CD14-positive monocyte (primary cell): Measurements from ENCODE around the gene MAP6. TPM values are rescaled to one million over a fixed set of nuclear protein-coding genes. Genes with fewer than 3 reads are reported as not detected.
A peak's percentile ranks its signal among the peaks of the same experiment; 100 is the strongest.

Experiments used
- DNase-seq, 3 donors: peaks; one replicate each; pipeline ENCODE4 v3.0.0-alpha.2; 2011 to 2022
- H2AFZ ChIP-seq: 2 replicates; pipeline ENCODE4 v1.6.0; 2012; ENCODE audit warnings: mild to moderate bottlenecking, low read depth, low read length, inconsistent platforms; ENCODE audit not compliant: insufficient read depth, poor library complexity, severe bottlenecking
- H3K27ac ChIP-seq, 2 donors: 1 replicate in 1 of 2; 2 replicates in 1 of 2; pipeline ENCODE4 v1.5.1; 2012 to 2013; ENCODE audit warnings: low read length in 2 of 2, control low read depth in 1 of 2, inconsistent platforms in 1 of 2, low read depth in 1 of 2, mild to moderate bottlenecking in 1 of 2
- H3K27me3 ChIP-seq, 2 donors: one replicate each; pipeline versions ENCODE4 v1.6.0 to v1.6.1; 2011 to 2013; ENCODE audit warnings: low read length in 2 of 2; ENCODE audit not compliant: control insufficient read depth in 2 of 2, insufficient read depth in 2 of 2
- H3K36me3 ChIP-seq, 2 donors: replicated peaks in 1 of 2; 1 replicate in 1 of 2; 2 replicates in 1 of 2; pipeline versions ENCODE4 v1.5.1 to v1.6.1; 2012 to 2013; ENCODE audit warnings: low read length in 2 of 2, control low read depth in 1 of 2, inconsistent platforms in 1 of 2, mild to moderate bottlenecking in 1 of 2; ENCODE audit not compliant: insufficient read depth in 2 of 2, control insufficient read depth in 1 of 2
- H3K4me1 ChIP-seq, 2 donors: 1 replicate in 1 of 2; 2 replicates in 1 of 2; pipeline versions ENCODE4 v1.5.1 to v1.6.1; 2012 to 2013; ENCODE audit warnings: low read length in 2 of 2, control low read depth in 1 of 2, inconsistent platforms in 1 of 2, mild to moderate bottlenecking in 1 of 2, moderate library complexity in 1 of 2; ENCODE audit not compliant: insufficient read depth in 2 of 2, control insufficient read depth in 1 of 2
- H3K4me2 ChIP-seq: replicated peaks from 2 replicates; pipeline ENCODE3; 2012; ENCODE audit warnings: low read length, moderate library complexity, mild to moderate bottlenecking; ENCODE audit not compliant: poor library complexity, severe bottlenecking; ENCODE audit errors: extremely low read depth
- H3K4me3 ChIP-seq, 3 experiments: fragments of 200-600 bp in 1 of 3; sonication (generic) in 1 of 3; replicated peaks in 1 of 3; 1 replicate in 2 of 3; 2 replicates in 1 of 3; pipeline ENCODE4 v1.5.1; 2011 to 2013; ENCODE audit warnings: low read length in 3 of 3, mild to moderate bottlenecking in 3 of 3, control low read depth in 2 of 3, low read depth in 2 of 3, inconsistent platforms in 1 of 3, moderate library complexity in 1 of 3
- H3K79me2 ChIP-seq: 2 replicates; pipeline ENCODE4 v1.6.0; 2012; ENCODE audit warnings: mild to moderate bottlenecking, control low read depth, inconsistent platforms, low read length, moderate library complexity; ENCODE audit not compliant: insufficient read depth
- H3K9ac ChIP-seq: 2 replicates; pipeline ENCODE4 v1.6.0; 2017; ENCODE audit warnings: low read length, mild to moderate bottlenecking; ENCODE audit not compliant: insufficient read depth, poor library complexity, severe bottlenecking
- H3K9me3 ChIP-seq, 2 donors: replicated peaks in 1 of 2; 1 replicate in 1 of 2; 2 replicates in 1 of 2; pipeline versions ENCODE4 v1.5.1 to v1.6.1; 2012 to 2013; ENCODE audit warnings: low read length in 2 of 2, control low read depth in 1 of 2; ENCODE audit not compliant: control insufficient read depth in 1 of 2, insufficient read depth in 1 of 2
- H4K20me1 ChIP-seq: 2 replicates; pipeline ENCODE4 v1.6.0; 2012; ENCODE audit warnings: mild to moderate bottlenecking, low read length, control low read depth, moderate library complexity; ENCODE audit not compliant: insufficient read depth
- H3K27ac Mint-ChIP-seq, 7 donors: one replicate each; pipeline ENCODE4 v1.8.0; 2020; ENCODE audit warnings: mild to moderate bottlenecking in 7 of 7, mixed read lengths in 7 of 7, moderate library complexity in 6 of 7, inconsistent platforms in 2 of 7
- H3K27me3 Mint-ChIP-seq, 3 donors: one replicate each; pipeline ENCODE4 v1.8.0; 2021 to 2022; ENCODE audit warnings: low read depth in 3 of 3, mild to moderate bottlenecking in 3 of 3, mixed read lengths in 3 of 3, moderate library complexity in 3 of 3, inconsistent platforms in 1 of 3
- H3K36me3 Mint-ChIP-seq, 2 donors: one replicate each; pipeline ENCODE4 v1.8.0; 2020; ENCODE audit warnings: mixed read lengths in 2 of 2, inconsistent platforms in 1 of 2, mild to moderate bottlenecking in 1 of 2
- H3K4me1 Mint-ChIP-seq: one replicate; pipeline ENCODE4 v1.8.0; 2020; ENCODE audit warnings: mild to moderate bottlenecking, mixed read lengths
- H3K4me3 Mint-ChIP-seq, 2 donors: one replicate each; pipeline ENCODE4 v1.8.0; 2020; ENCODE audit warnings: mild to moderate bottlenecking in 2 of 2, mixed read lengths in 2 of 2, moderate library complexity in 1 of 2
- H3K9me3 Mint-ChIP-seq, 7 donors: one replicate each; pipeline ENCODE4 v1.8.0; 2020 to 2022; ENCODE audit warnings: mixed read lengths in 7 of 7, mild to moderate bottlenecking in 6 of 7, moderate library complexity in 6 of 7, inconsistent platforms in 2 of 7
- WGBS: methylation state at CpG from one replicate; pipeline ENCODE4 v1.1.5; 2013; ENCODE audit warnings: missing lambda C conversion rate; ENCODE audit not compliant: insufficient coverage; 5-methylcytosine and 5-hydroxymethylcytosine counted together
- intact Hi-C, 2 donors: fragments of 100-400 bp; cut with micrococcal nuclease; formaldehyde crosslinking; loops; one replicate each; pipeline versions ENCODE4 v1.15.0 to v1.15.1; 2023
- polyA minus RNA-seq: library from RNA; depleted of rRNA, polyadenylated mRNA; stranded (reverse); fragments of >200 nt; gene quantifications from 2 replicates; pipeline ENCODE4 v1.2.3, GENCODE V29; 2012
- polyA plus RNA-seq, 3 donors: library from polyadenylated mRNA; depleted of rRNA in 1 of 3; unstranded in 2 of 3; stranded (reverse) in 1 of 3; fragments of 300-500 nt in 2 of 3; fragments of >200 nt in 1 of 3; fragmentation: Illumina TruSeq in 2 of 3; gene quantifications; 1 replicate in 2 of 3; 2 replicates in 1 of 3; pipeline ENCODE4 v1.2.3, GENCODE V29; 2012 to 2021
- total RNA-seq, 12 experiments: library from RNA in 1 of 12; stranded (reverse) in 1 of 12; fragments of 120-200 nt in 1 of 12; gene quantifications; one replicate each; pipeline ENCODE4 v1.2.4 and lab custom pipeline; 2013 to 2026; ENCODE audit warnings: mixed read lengths in 6 of 12, inconsistent platforms in 1 of 12
- TF ChIP-seq, protein P1 (sequence below): fragments of 200-600 bp; IDR thresholded peaks from one replicate; pipeline ENCODE4 v1.8.0; 2022; ENCODE audit warnings: antibody characterized with exemption, mild to moderate bottlenecking

The MAP6 gene
- 0.08 TPM for total RNA-seq (2013)
- polyA plus RNA-seq = not detected
- polyA minus RNA-seq = not detected in 2 replicates
- total RNA-seq (lab: John Stamatoyannopoulos, UW) = 0 to 9.3 (median 0.25) reads per million in 11 experiments

DNA sequence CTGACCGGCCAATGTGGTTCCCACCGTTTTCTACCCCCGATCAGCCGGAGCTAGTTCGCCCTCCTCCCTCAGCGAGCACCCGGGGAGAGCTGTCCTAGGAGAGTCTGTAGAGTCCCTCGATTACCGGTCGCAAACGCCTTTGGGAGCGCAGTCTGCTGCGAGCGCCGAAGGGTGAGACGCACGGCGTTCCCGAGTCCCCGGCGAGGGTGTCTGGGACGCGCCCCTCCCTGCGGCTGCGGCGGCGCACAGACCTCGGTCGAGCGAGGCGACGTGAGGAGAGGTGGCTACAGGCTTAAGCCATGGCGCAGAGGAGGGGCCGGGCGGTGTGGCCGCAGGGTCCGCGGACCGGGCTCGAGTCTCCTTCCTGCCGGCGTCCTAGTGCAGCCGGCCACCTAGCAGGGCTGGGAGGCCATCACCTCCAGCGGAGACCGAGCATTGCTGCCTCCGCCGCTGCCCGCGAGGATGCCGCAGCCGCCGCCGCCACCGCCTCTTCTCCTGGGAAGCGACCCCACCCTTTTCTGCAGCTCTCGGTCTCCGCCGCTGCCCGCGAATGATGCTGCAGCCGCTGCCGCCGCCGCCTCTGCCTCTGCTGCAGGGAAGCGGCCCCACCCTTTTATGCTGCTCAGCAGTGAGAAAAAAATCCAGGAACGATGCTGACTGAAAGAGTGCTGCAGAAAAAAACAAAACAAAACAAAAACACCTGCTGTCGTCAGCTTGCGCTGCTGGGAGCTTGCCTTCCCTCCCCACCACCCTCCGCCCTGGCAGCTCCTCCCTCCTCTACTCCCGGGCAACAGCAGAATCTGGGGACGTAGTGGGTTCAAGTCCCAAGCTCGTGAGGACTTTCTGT lies at the start of gene MAP6:
Gene MAP6, minus strand, starts transcription at position 588 of the 847 bp plus-strand sequence. CDS start 669 bp downstream, outside the sequence.
- DNase-seq = peak in 1 of 3 donors; percentile 10
- peak within 1 kb of the TSS in 1 of 3 experiments; percentile 51 for H3K4me3 ChIP-seq
- peaks cover 82 to 83% of the 10 kb centered on the region in 2 donors for H3K27me3 ChIP-seq
- H3K4me1 ChIP-seq = peaks cover 13 to 21% of the 10 kb centered on the region in 2 donors
- TF ChIP-seq, protein P1, sequence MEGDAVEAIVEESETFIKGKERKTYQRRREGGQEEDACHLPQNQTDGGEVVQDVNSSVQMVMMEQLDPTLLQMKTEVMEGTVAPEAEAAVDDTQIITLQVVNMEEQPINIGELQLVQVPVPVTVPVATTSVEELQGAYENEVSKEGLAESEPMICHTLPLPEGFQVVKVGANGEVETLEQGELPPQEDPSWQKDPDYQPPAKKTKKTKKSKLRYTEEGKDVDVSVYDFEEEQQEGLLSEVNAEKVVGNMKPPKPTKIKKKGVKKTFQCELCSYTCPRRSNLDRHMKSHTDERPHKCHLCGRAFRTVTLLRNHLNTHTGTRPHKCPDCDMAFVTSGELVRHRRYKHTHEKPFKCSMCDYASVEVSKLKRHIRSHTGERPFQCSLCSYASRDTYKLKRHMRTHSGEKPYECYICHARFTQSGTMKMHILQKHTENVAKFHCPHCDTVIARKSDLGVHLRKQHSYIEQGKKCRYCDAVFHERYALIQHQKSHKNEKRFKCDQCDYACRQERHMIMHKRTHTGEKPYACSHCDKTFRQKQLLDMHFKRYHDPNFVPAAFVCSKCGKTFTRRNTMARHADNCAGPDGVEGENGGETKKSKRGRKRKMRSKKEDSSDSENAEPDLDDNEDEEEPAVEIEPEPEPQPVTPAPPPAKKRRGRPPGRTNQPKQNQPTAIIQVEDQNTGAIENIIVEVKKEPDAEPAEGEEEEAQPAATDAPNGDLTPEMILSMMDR = no peak
- no peaks in the 10 kb centered on the region for H3K36me3 ChIP-seq
- WGBS = under 1% methylated on average over 66 of the region's 72 CpGs
- Mint-ChIP-seq H3K27ac (peak within 1 kb of the TSS in 1 of 7 donors; percentile 59), H3K9me3 (peaks cover 4 to 29% (median 18%) of the 10 kb centered on the region in 7 donors), H3K27me3 (peaks cover 69 to 87% (median 71%) of the 10 kb centered on the region in 3 donors), H3K36me3 (peaks cover 0 to 7% of the 10 kb centered on the region in 2 donors), H3K4me1 (peaks cover 14% of the 10 kb centered on the region), H3K4me3 (peak within 1 kb of the TSS; percentile 73 to 91)
- peak within 1 kb of the TSS; percentile 63 for H2AFZ ChIP-seq
- H3K9ac ChIP-seq = no peak within 1 kb of the TSS
- H3K9me3 ChIP-seq = peaks cover 6 to 29% of the 10 kb centered on the region in 2 donors
- H3K27ac ChIP-seq = no peak within 1 kb of the TSS
- no peaks in the 10 kb centered on the region for H4K20me1 ChIP-seq
- no peaks in the 10 kb centered on the region for H3K79me2 ChIP-seq
- intact Hi-C loops = no loop called here
- H3K4me2 ChIP-seq = peak within 1 kb of the TSS; percentile 62

DNA sequence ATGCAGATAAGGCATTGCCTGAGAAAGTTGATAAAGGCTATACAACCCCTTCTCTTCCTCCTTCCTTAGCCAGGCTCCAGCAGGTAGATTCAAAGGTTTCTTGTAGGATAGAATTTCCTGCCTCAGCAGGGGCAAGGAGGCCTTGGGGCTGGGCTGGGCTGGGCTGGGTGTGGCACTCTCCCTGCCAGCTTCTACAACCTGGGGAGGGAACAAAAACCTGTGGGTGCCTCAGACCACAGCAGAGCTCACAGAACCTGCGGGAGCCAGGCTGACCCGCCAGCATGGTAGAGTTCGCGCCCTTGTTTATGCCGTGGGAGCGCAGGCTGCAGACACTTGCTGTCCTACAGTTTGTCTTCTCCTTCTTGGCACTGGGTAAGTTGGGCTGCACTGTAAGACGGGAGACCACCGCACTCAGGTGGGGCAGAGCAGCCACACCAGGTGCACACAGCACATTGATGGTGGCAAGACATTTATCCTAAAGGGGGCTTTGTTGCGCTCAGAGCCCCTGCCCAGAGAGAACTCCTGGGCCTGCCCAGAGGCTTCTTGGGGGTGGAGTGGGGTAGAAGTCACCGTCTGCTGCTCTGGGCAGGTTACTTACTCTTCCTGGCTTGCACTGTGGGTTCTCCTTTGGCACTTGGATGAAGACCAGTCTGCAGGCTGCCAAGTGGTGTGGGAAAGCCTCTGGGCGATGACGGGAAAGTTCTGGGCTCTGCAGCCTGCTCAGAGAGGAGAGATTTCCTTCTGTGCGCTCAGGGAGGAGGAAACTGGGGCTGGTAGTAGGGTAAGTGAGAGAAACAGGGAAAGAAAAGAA lies 49.0 kb upstream of the MAP6 start, which contains the start of gene MOGAT2:
Gene MOGAT2, plus strand, starts transcription at position 231 of the 811 bp plus-strand sequence. Its CDS starts 51 bp downstream, at position 282.
- H3K4me1 ChIP-seq = no peaks in the 10 kb centered on the region
- H3K9me3 ChIP-seq = no peaks in the 10 kb centered on the region
- no peak for DNase-seq
- TF ChIP-seq, protein P1 = no peak
- no peaks in the 10 kb centered on the region for H3K36me3 ChIP-seq
- H3K4me3 ChIP-seq = no peak within 1 kb of the TSS
- no peak within 1 kb of the TSS for H2AFZ ChIP-seq
- no peak within 1 kb of the TSS for H3K27ac ChIP-seq
- H3K27me3 Mint-ChIP-seq = peaks cover 2 to 8% (median 7%) of the 10 kb centered on the region in 3 donors
- peak within 1 kb of the TSS in 1 of 7 donors; percentile 6 for H3K27ac Mint-ChIP-seq
- 84% methylated on average over 12 of the region's 13 CpGs for WGBS
- H3K79me2 ChIP-seq = no peaks in the 10 kb centered on the region
- intact Hi-C loops = no loop called here
- no peaks in the 10 kb centered on the region for H3K9me3 Mint-ChIP-seq
- peaks cover 1% of the 10 kb centered on the region for H3K4me1 Mint-ChIP-seq
- H3K9ac ChIP-seq = no peak within 1 kb of the TSS
- no peak within 1 kb of the TSS for H3K4me2 ChIP-seq
- H3K4me3 Mint-ChIP-seq = no peak within 1 kb of the TSS
- no peaks in the 10 kb centered on the region for H3K27me3 ChIP-seq
- H4K20me1 ChIP-seq = no peaks in the 10 kb centered on the region
- no peaks in the 10 kb centered on the region for H3K36me3 Mint-ChIP-seq
